Stimulated activated naive B cell treated with anti-CD40 and anti-IgM and Interleukin-4, amounts not matched to agents 10 μg/mL and 1 μg/mL and 100 μg/mL, for 72 hours (primary cell): ENCODE measurements around the gene PDE1A.

Source experiments
- ATAC-seq, 2 donors: fragments of 150-1000 bp; cut with Tn5 transposase; replicated peaks; 2 replicates each; pipeline ENCODE4 v1.10.0; 2021; ENCODE audit warnings: moderate library complexity in 1 of 2
- DNase-seq: peaks from one replicate; pipeline ENCODE4 v3.0.0; 2021
- H3K27ac Mint-ChIP-seq: one replicate; pipeline ENCODE4 v1.8.0; 2022; ENCODE audit warnings: mild to moderate bottlenecking, mixed read lengths
- H3K27me3 Mint-ChIP-seq, 2 donors: one replicate each; pipeline ENCODE4 v1.8.0; 2022; ENCODE audit warnings: mixed read lengths in 2 of 2
- H3K36me3 Mint-ChIP-seq, 2 donors: one replicate each; pipeline ENCODE4 v1.8.0; 2022; ENCODE audit warnings: mixed read lengths in 2 of 2, mild to moderate bottlenecking in 1 of 2
- H3K4me1 Mint-ChIP-seq, 2 donors: one replicate each; pipeline ENCODE4 v1.8.0; 2022; ENCODE audit warnings: mixed read lengths in 2 of 2, mild to moderate bottlenecking in 1 of 2
- H3K4me3 Mint-ChIP-seq, 2 donors: one replicate each; pipeline ENCODE4 v1.8.0; 2022; ENCODE audit warnings: mild to moderate bottlenecking in 2 of 2, mixed read lengths in 2 of 2, moderate library complexity in 1 of 2
- H3K9me3 Mint-ChIP-seq, 2 donors: one replicate each; pipeline ENCODE4 v1.8.0; 2022; ENCODE audit warnings: mixed read lengths in 2 of 2, mild to moderate bottlenecking in 1 of 2

Gene PDE1A

GRCh38 chr2:182359027-182359989 is 67.5 kb downstream of the PDE1A start:
- Mint-ChIP-seq H3K4me3 (no peak overlapping the region), H3K36me3 (no peaks in the 10 kb centered on the region), H3K27ac (no peak overlapping the region), H3K27me3 (no peaks in the 10 kb centered on the region), H3K9me3 (peaks cover 0 to 4% of the 10 kb centered on the region in 2 donors), H3K4me1 (no peaks in the 10 kb centered on the region)
- DNase-seq: no peak
- ATAC-seq: no peak

- peaks cover 0 to 4% of the 10 kb centered on the region in 2 donors for H3K9me3 Mint-ChIP-seq
- H3K27ac Mint-ChIP-seq: no peak overlapping the region
- ATAC-seq: no peak
- H3K27me3 Mint-ChIP-seq: no peaks in the 10 kb centered on the region
- no peak overlapping the region for H3K4me3 Mint-ChIP-seq
- H3K36me3 Mint-ChIP-seq: no peaks in the 10 kb centered on the region
- DNase-seq: no peak
- H3K4me1 Mint-ChIP-seq: no peaks in the 10 kb centered on the region
These were observed 68.2 kb downstream of the PDE1A start for GRCh38 chr2:182358601-182359000.

- ATAC-seq: no peak
- Mint-ChIP-seq H3K36me3 (no peaks in the 10 kb centered on the region), H3K27ac (no peak overlapping the region), H3K4me1 (no peaks in the 10 kb centered on the region), H3K27me3 (no peaks in the 10 kb centered on the region), H3K4me3 (no peak overlapping the region), H3K9me3 (peaks cover 0 to 1% of the 10 kb centered on the region in 2 donors)
- DNase-seq: no peak
These were observed 71.0 kb downstream of the PDE1A start for GRCh38 chr2:182355815-182356214.

- Mint-ChIP-seq H3K4me1 (no peaks in the 10 kb centered on the region), H3K36me3 (no peaks in the 10 kb centered on the region), H3K27ac (no peak overlapping the region), H3K4me3 (no peak overlapping the region), H3K27me3 (no peaks in the 10 kb centered on the region), H3K9me3 (no peaks in the 10 kb centered on the region)
- ATAC-seq (no peak), DNase-seq (no peak)
These were observed 75.4 kb downstream of the PDE1A start for GRCh38 chr2:182351427-182351826.

GRCh38 chr2:182349268-182349667 is 77.6 kb downstream of the PDE1A start:
- Mint-ChIP-seq H3K9me3 (no peaks in the 10 kb centered on the region), H3K36me3 (no peaks in the 10 kb centered on the region), H3K27ac (no peak overlapping the region), H3K4me1 (no peaks in the 10 kb centered on the region), H3K4me3 (no peak overlapping the region), H3K27me3 (no peaks in the 10 kb centered on the region)
- ATAC-seq: no peak
- no peak for DNase-seq

- Mint-ChIP-seq H3K9me3 (no peaks in the 10 kb centered on the region), H3K27me3 (no peaks in the 10 kb centered on the region), H3K4me3 (no peak overlapping the region), H3K36me3 (no peaks in the 10 kb centered on the region), H3K27ac (no peak overlapping the region), H3K4me1 (no peaks in the 10 kb centered on the region)
- DNase-seq (no peak), ATAC-seq (no peak)
These were observed 81.5 kb downstream of the PDE1A start for GRCh38 chr2:182345384-182345783.

- peaks cover 9 to 12% of the 10 kb centered on the region in 2 donors for H3K9me3 Mint-ChIP-seq
- no peak overlapping the region for H3K4me3 Mint-ChIP-seq
- ATAC-seq (no peak), DNase-seq (no peak)
- H3K36me3 Mint-ChIP-seq: no peaks in the 10 kb centered on the region
- no peaks in the 10 kb centered on the region for H3K4me1 Mint-ChIP-seq
- H3K27me3 Mint-ChIP-seq: no peaks in the 10 kb centered on the region
- H3K27ac Mint-ChIP-seq: no peak overlapping the region
These were observed 96.2 kb downstream of the PDE1A start for GRCh38 chr2:182330451-182331305.

GRCh38 chr2:182324665-182325064 is 102.2 kb downstream of the PDE1A start:
- Mint-ChIP-seq H3K27me3 (no peaks in the 10 kb centered on the region), H3K36me3 (no peaks in the 10 kb centered on the region), H3K27ac (no peak overlapping the region), H3K9me3 (peaks cover 0 to 3% of the 10 kb centered on the region in 2 donors), H3K4me1 (no peaks in the 10 kb centered on the region), H3K4me3 (no peak overlapping the region)
- DNase-seq (no peak), ATAC-seq (no peak)

GRCh38 chr2:182321096-182321495 is 105.7 kb downstream of the PDE1A start:
- no peak overlapping the region for H3K27ac Mint-ChIP-seq
- no peak for ATAC-seq

GRCh38 chr2:182319556-182320505 is 107.0 kb downstream of the PDE1A start:
- no peak overlapping the region for H3K27ac Mint-ChIP-seq
- H3K36me3 Mint-ChIP-seq: no peaks in the 10 kb centered on the region
- no peaks in the 10 kb centered on the region for H3K4me1 Mint-ChIP-seq
- no peak overlapping the region for H3K4me3 Mint-ChIP-seq
- ATAC-seq: no peak
- H3K9me3 Mint-ChIP-seq: peaks cover 0 to 1% of the 10 kb centered on the region in 2 donors
- no peak for DNase-seq
- no peaks in the 10 kb centered on the region for H3K27me3 Mint-ChIP-seq

More at GRCh38 chr2:182321096-182321495, 105.7 kb downstream of the PDE1A start:
- DNase-seq: no peak
- Mint-ChIP-seq H3K27me3 (no peaks in the 10 kb centered on the region), H3K9me3 (peaks cover 0 to 1% of the 10 kb centered on the region in 2 donors), H3K36me3 (no peaks in the 10 kb centered on the region), H3K4me3 (no peak overlapping the region), H3K4me1 (no peaks in the 10 kb centered on the region)

- ATAC-seq (no peak), DNase-seq (no peak)
These were observed 108.2 kb downstream of the PDE1A start for GRCh38 chr2:182318466-182319220.

GRCh38 chr2:182316950-182317349 is 109.9 kb downstream of the PDE1A start:
- H3K27ac Mint-ChIP-seq: no peak overlapping the region
- no peak overlapping the region for H3K4me3 Mint-ChIP-seq
- ATAC-seq: no peak
- H3K4me1 Mint-ChIP-seq: no peaks in the 10 kb centered on the region
- no peaks in the 10 kb centered on the region for H3K27me3 Mint-ChIP-seq
- no peaks in the 10 kb centered on the region for H3K9me3 Mint-ChIP-seq
- no peak for DNase-seq
- no peaks in the 10 kb centered on the region for H3K36me3 Mint-ChIP-seq

More at GRCh38 chr2:182318466-182319220, 108.2 kb downstream of the PDE1A start:
- no peaks in the 10 kb centered on the region for H3K9me3 Mint-ChIP-seq
- no peak overlapping the region for H3K4me3 Mint-ChIP-seq
- no peaks in the 10 kb centered on the region for H3K27me3 Mint-ChIP-seq
- no peaks in the 10 kb centered on the region for H3K36me3 Mint-ChIP-seq
- no peak overlapping the region for H3K27ac Mint-ChIP-seq
- H3K4me1 Mint-ChIP-seq: no peaks in the 10 kb centered on the region

- Mint-ChIP-seq H3K27ac (no peak overlapping the region), H3K4me1 (no peaks in the 10 kb centered on the region), H3K36me3 (no peaks in the 10 kb centered on the region), H3K4me3 (no peak overlapping the region), H3K27me3 (no peaks in the 10 kb centered on the region), H3K9me3 (peaks cover 0 to 2% of the 10 kb centered on the region in 2 donors)
- ATAC-seq (no peak), DNase-seq (no peak)
These were observed 123.9 kb downstream of the PDE1A start for GRCh38 chr2:182302972-182303371.
